ENCODE data around the gene HOXA1.

Gene HOXA1

GRCh38 chr7:27125986-27126394, 30.2 kb upstream of the HOXA1 start:
- Histone ChIP-seq H3K36me3 (ENCODE audit: control insufficient read depth in 5 of 5, insufficient read depth in 5 of 5, low read length in 5 of 5) (peaks cover 5 to 27% (median 22%) of the 10 kb centered on the region in 5 donors), H3K27ac (ENCODE audit: low read depth, low read length) (peak overlapping the region; percentile 60), H3K9ac (ENCODE audit: low read length in 5 of 5) (no peak overlapping the region), H3K4me1 (ENCODE audit: control insufficient read depth in 5 of 5, insufficient read depth in 5 of 5, low read length in 5 of 5) (peaks cover 11 to 83% (median 62%) of the 10 kb centered on the region in 5 donors), H3K9me3 (ENCODE audit: control insufficient read depth in 5 of 5, low read length in 5 of 5) (no peaks in the 10 kb centered on the region), H3K4me3 (ENCODE audit: low read depth in 1 of 5, low read length in 5 of 5) (no peak overlapping the region), H3K27me3 (ENCODE audit: control insufficient read depth in 5 of 5, insufficient read depth in 4 of 5, low read length in 5 of 5) (no peaks in the 10 kb centered on the region)

GRCh38 chr7:27124902-27125689, 29.3 kb upstream of the HOXA1 start:
- Histone ChIP-seq H3K4me3 (ENCODE audit: low read depth in 1 of 5, low read length in 5 of 5) (no peak overlapping the region), H3K9me3 (ENCODE audit: control insufficient read depth in 5 of 5, low read length in 5 of 5) (no peaks in the 10 kb centered on the region), H3K4me1 (ENCODE audit: control insufficient read depth in 5 of 5, insufficient read depth in 5 of 5, low read length in 5 of 5) (peaks cover 11 to 91% (median 69%) of the 10 kb centered on the region in 5 donors), H3K36me3 (ENCODE audit: control insufficient read depth in 5 of 5, insufficient read depth in 5 of 5, low read length in 5 of 5) (peaks cover 5 to 27% (median 22%) of the 10 kb centered on the region in 5 donors), H3K27me3 (ENCODE audit: control insufficient read depth in 5 of 5, insufficient read depth in 4 of 5, low read length in 5 of 5) (no peaks in the 10 kb centered on the region), H3K9ac (ENCODE audit: low read length in 5 of 5) (no peak overlapping the region), H3K27ac (ENCODE audit: low read depth, low read length) (peak overlapping the region; percentile 60)

- Histone ChIP-seq H3K36me3 (ENCODE audit: control insufficient read depth in 5 of 5, insufficient read depth in 5 of 5, low read length in 5 of 5) (peaks cover 5 to 27% (median 22%) of the 10 kb centered on the region in 5 donors), H3K27me3 (ENCODE audit: control insufficient read depth in 5 of 5, insufficient read depth in 4 of 5, low read length in 5 of 5) (no peaks in the 10 kb centered on the region), H3K27ac (ENCODE audit: low read depth, low read length) (peak overlapping the region; percentile 61), H3K9ac (ENCODE audit: low read length in 5 of 5) (no peak overlapping the region), H3K9me3 (ENCODE audit: control insufficient read depth in 5 of 5, low read length in 5 of 5) (no peaks in the 10 kb centered on the region), H3K4me3 (ENCODE audit: low read depth in 1 of 5, low read length in 5 of 5) (no peak overlapping the region), H3K4me1 (ENCODE audit: control insufficient read depth in 5 of 5, insufficient read depth in 5 of 5, low read length in 5 of 5) (peaks cover 11 to 92% (median 69%) of the 10 kb centered on the region in 5 donors)
These were observed 28.5 kb upstream of the HOXA1 start for GRCh38 chr7:27124096-27124901.

DNA sequence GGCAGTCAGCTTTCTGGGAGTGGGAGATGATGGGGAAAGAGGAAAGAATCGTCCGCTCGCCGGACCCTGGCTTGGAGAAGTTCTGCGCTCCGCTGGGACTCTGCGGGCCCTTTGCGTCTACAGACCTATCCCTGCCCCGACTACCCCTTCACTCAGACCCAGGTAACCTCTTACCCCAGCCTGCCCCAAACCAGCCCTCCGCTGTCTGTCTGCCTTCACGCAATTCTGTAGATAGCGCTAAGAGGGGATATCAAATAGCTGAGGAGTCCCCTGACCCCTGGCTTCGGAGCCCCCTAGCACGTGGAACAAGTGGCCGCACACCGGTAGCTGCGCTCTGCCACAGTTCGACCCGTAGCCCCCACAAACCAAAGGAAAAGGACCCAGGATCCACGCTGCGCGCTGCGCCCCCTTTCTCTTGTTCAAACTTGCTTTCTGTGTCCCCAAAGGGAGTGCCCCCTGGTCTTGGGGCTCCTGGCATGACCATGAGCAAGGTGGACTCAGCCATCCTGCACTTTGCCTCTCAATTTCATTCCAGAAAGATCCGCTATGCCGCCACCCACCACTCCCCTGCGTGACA, 27.8 kb upstream of the HOXA1 start:
- Histone ChIP-seq H3K9ac (ENCODE audit: low read length in 5 of 5) (no peak overlapping the region), H3K4me3 (ENCODE audit: low read depth in 1 of 5, low read length in 5 of 5) (no peak overlapping the region), H3K36me3 (ENCODE audit: control insufficient read depth in 5 of 5, insufficient read depth in 5 of 5, low read length in 5 of 5) (peaks cover 5 to 26% (median 19%) of the 10 kb centered on the region in 5 donors), H3K9me3 (ENCODE audit: control insufficient read depth in 5 of 5, low read length in 5 of 5) (no peaks in the 10 kb centered on the region), H3K27ac (ENCODE audit: low read depth, low read length) (peak overlapping the region; percentile 61), H3K27me3 (ENCODE audit: control insufficient read depth in 5 of 5, insufficient read depth in 4 of 5, low read length in 5 of 5) (no peaks in the 10 kb centered on the region), H3K4me1 (ENCODE audit: control insufficient read depth in 5 of 5, insufficient read depth in 5 of 5, low read length in 5 of 5) (peaks cover 11 to 92% (median 69%) of the 10 kb centered on the region in 5 donors)

GRCh38 chr7:27123007-27123476, 27.2 kb upstream of the HOXA1 start:
- Histone ChIP-seq H3K4me1 (ENCODE audit: control insufficient read depth in 5 of 5, insufficient read depth in 5 of 5, low read length in 5 of 5) (peaks cover 10 to 92% (median 68%) of the 10 kb centered on the region in 5 donors), H3K36me3 (ENCODE audit: control insufficient read depth in 5 of 5, insufficient read depth in 5 of 5, low read length in 5 of 5) (peaks cover 5 to 28% (median 19%) of the 10 kb centered on the region in 5 donors), H3K27me3 (ENCODE audit: control insufficient read depth in 5 of 5, insufficient read depth in 4 of 5, low read length in 5 of 5) (no peaks in the 10 kb centered on the region), H3K9me3 (ENCODE audit: control insufficient read depth in 5 of 5, low read length in 5 of 5) (no peaks in the 10 kb centered on the region), H3K4me3 (ENCODE audit: low read depth in 1 of 5, low read length in 5 of 5) (no peak overlapping the region), H3K27ac (ENCODE audit: low read depth, low read length) (peak overlapping the region; percentile 61), H3K9ac (ENCODE audit: low read length in 5 of 5) (no peak overlapping the region)

DNA sequence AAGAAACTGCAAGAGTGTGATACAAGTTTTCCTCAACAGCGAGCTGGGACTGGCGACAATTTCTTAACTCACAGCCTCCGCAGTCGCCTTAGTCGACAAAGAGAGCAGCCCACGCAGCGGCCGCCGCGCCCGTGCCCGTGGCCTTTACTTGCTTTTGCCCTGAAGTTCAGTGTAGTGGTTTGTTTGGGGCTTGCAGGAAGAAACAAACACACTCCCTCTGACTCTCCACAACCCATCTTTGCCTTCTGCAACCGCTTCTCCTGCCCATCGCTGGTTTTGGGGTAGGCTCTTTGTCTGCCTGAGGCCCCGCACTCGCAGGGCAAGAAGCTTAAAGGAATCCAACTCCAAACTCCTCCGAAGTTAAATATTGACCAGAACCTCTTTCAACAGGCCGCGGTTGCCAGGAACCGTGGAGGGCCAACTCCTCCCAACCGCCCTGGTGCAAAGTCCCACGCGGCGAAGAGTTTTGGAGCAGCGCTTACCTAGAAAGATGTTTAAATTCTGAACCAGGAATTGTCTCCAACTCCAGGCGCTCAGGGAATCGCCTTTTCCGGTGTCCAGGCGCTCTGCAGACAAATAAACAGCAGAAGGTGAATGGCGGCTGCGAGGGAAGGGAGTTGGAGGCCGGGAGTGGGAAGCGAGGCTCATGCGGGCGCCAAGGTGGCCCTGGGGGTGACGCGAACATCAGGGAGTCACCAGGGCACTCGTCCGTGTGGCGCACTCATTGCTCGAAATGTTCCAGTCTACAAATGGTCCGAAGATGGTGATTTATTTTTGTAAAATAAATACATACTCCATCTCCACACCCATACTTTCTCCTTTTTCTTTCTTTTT, 26.5 kb upstream of the HOXA1 start:
- Histone ChIP-seq H3K4me3 (ENCODE audit: low read depth in 1 of 5, low read length in 5 of 5) (peak overlapping the region in 1 of 5 donors; percentile 17), H3K27me3 (ENCODE audit: control insufficient read depth in 5 of 5, insufficient read depth in 4 of 5, low read length in 5 of 5) (no peaks in the 10 kb centered on the region), H3K9ac (ENCODE audit: low read length in 5 of 5) (no peak overlapping the region), H3K27ac (ENCODE audit: low read depth, low read length) (peak overlapping the region; percentile 61), H3K4me1 (ENCODE audit: control insufficient read depth in 5 of 5, insufficient read depth in 5 of 5, low read length in 5 of 5) (peaks cover 7 to 92% (median 63%) of the 10 kb centered on the region in 5 donors), H3K9me3 (ENCODE audit: control insufficient read depth in 5 of 5, low read length in 5 of 5) (no peaks in the 10 kb centered on the region), H3K36me3 (ENCODE audit: control insufficient read depth in 5 of 5, insufficient read depth in 5 of 5, low read length in 5 of 5) (peaks cover 5 to 28% (median 19%) of the 10 kb centered on the region in 5 donors)

GRCh38 chr7:27121684-27122076, 25.9 kb upstream of the HOXA1 start:
- Histone ChIP-seq H3K4me1 (ENCODE audit: control insufficient read depth in 5 of 5, insufficient read depth in 5 of 5, low read length in 5 of 5) (peaks cover under 1 to 92% (median 63%) of the 10 kb centered on the region in 5 donors), H3K4me3 (ENCODE audit: low read depth in 1 of 5, low read length in 5 of 5) (peak overlapping the region in 1 of 5 donors; percentile 17)

GRCh38 chr7:27119412-27119911, 23.7 kb upstream of the HOXA1 start:
- Histone ChIP-seq H3K9me3 (ENCODE audit: control insufficient read depth in 5 of 5, low read length in 5 of 5) (no peaks in the 10 kb centered on the region), H3K4me3 (ENCODE audit: low read depth in 1 of 5, low read length in 5 of 5) (no peak overlapping the region), H3K27ac (ENCODE audit: low read depth, low read length) (peak overlapping the region; percentile 80), H3K4me1 (ENCODE audit: control insufficient read depth in 5 of 5, insufficient read depth in 5 of 5, low read length in 5 of 5) (peaks cover under 1 to 94% (median 59%) of the 10 kb centered on the region in 5 donors), H3K36me3 (ENCODE audit: control insufficient read depth in 5 of 5, insufficient read depth in 5 of 5, low read length in 5 of 5) (peaks cover 5 to 28% (median 15%) of the 10 kb centered on the region in 5 donors), H3K27me3 (ENCODE audit: control insufficient read depth in 5 of 5, insufficient read depth in 4 of 5, low read length in 5 of 5) (no peaks in the 10 kb centered on the region), H3K9ac (ENCODE audit: low read length in 5 of 5) (peak overlapping the region in 1 of 5 donors; percentile 26)

More at GRCh38 chr7:27121684-27122076, 25.9 kb upstream of the HOXA1 start:
- Histone ChIP-seq H3K27me3 (ENCODE audit: control insufficient read depth in 5 of 5, insufficient read depth in 4 of 5, low read length in 5 of 5) (no peaks in the 10 kb centered on the region), H3K9me3 (ENCODE audit: control insufficient read depth in 5 of 5, low read length in 5 of 5) (no peaks in the 10 kb centered on the region), H3K27ac (ENCODE audit: low read depth, low read length) (peak overlapping the region; percentile 61), H3K36me3 (ENCODE audit: control insufficient read depth in 5 of 5, insufficient read depth in 5 of 5, low read length in 5 of 5) (peaks cover 5 to 28% (median 19%) of the 10 kb centered on the region in 5 donors), H3K9ac (ENCODE audit: low read length in 5 of 5) (no peak overlapping the region)

DNA sequence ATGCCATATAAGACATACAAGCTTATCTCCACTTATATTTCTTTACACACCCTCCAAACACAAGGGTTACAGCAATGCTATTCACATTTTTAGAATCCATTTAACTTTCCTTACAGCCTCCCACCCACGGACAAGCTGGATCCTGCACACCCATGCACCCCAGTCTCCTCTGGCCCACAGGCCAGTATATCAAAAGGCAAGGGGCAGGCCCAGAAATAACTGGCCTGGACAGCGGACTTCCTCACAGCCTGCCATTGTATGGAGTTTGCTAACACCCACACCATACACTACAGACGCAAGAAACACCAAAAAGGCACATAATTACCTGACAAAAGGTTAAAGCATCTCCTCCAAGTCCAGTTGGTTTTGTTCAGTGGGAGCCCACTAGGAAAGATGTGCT, 22.8 kb upstream of the HOXA1 start:
- Histone ChIP-seq H3K9ac (ENCODE audit: low read length in 5 of 5) (peak overlapping the region in 1 of 5 donors; percentile 10), H3K36me3 (ENCODE audit: control insufficient read depth in 5 of 5, insufficient read depth in 5 of 5, low read length in 5 of 5) (peaks cover 5 to 20% (median 12%) of the 10 kb centered on the region in 5 donors), H3K27me3 (ENCODE audit: control insufficient read depth in 5 of 5, insufficient read depth in 4 of 5, low read length in 5 of 5) (no peaks in the 10 kb centered on the region), H3K4me1 (ENCODE audit: control insufficient read depth in 5 of 5, insufficient read depth in 5 of 5, low read length in 5 of 5) (peaks cover 2 to 92% (median 58%) of the 10 kb centered on the region in 5 donors), H3K4me3 (ENCODE audit: low read depth in 1 of 5, low read length in 5 of 5) (peak overlapping the region in 4 of 5 donors; percentile 35 to 53 (median 46)), H3K27ac (ENCODE audit: low read depth, low read length) (peak overlapping the region; percentile 80), H3K9me3 (ENCODE audit: control insufficient read depth in 5 of 5, low read length in 5 of 5) (no peaks in the 10 kb centered on the region)
